GDM1 (cell line): ENCODE data around the gene KIF13A.
"Not testable (repeated sequence)": the region's sequence is repeated elsewhere in the genome, so short reads cannot be mapped to it uniquely, and the experiment has no call there.

Source experiments
- DNase-seq: peaks from one replicate; lab custom pipeline; 2025; lab: John Stamatoyannopoulos, UW

KIF13A gene

DNA sequence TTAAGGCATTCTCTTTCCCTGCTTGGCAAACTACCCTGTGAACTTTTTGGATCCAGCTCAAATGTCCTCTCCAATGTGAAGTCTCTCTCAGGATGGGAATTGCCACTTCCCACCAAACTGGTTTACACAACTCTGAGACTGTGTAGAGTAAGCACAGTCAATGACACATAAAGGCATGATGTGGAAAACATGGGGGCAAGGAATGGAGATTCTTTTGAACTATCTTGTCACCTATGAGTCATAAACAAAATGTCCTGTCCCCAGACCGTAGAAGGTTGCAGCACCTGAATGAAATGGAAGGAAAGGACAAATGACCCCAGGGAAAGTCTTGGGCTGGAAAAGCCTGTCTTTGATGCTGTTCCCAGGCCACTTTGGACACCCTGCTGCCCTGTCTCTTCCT is 11.0 kb upstream of the KIF13A start:
- no peak for DNase-seq

DNA sequence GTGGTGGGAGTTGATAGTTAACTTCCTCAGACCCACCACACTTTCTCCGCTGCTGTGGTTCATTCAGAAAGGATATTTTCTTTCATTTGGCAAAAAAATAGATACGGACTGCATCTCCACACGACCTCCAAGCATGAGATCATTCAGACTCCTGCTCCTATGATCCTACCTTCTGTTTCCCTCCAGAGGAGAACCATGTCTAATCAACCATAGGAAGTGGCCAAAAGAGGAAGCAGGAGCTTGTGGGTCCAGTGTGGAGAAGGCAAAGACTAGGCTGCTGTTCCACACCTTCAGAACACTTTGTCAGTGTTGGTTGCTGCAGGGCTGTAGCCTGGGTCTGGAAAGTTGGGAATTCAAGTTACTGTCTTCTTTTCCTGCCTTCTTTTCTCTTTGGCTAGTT is 10.6 kb upstream of the KIF13A start:
- DNase-seq = peak; percentile 43

DNA sequence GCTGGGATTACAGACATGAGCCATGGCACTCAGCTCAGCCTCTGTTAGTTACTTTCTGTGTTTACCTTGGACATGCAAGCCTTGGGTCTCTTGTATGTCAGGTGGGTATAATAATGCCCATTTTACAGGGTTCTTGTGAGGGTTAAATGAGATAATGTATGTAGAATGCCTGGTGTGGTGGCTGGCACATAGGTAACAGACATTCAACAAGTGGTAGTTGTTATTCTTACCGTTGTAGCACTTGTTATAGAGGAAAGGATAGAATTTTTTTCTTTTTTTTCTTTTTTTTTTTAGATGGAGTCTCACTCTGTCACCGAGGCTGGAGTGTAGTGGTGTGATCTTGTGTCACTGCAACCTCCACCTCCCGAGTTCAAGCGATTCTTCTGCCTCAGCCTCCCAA is 8.0 kb upstream of the KIF13A start:
- no peak for DNase-seq

DNA sequence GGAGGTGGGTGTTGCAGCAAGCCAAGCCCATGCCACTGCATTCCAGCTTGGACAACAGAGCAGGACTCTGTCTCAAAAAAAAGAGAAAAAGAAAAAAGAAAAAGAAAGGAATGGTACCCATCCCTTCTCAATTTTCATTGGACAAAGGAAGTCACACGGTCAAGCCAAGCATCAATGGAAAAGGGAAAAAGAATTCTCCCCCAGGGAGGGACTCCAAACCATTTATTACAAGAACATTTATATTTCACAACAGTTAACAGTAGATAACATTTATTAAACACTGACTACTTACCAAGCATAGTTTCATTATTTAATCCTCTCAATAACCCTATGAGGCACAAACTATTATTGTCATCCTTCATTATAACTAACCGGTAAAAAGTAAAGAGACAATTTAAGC is 6.6 kb upstream of the KIF13A start:
- no peak for DNase-seq

DNA sequence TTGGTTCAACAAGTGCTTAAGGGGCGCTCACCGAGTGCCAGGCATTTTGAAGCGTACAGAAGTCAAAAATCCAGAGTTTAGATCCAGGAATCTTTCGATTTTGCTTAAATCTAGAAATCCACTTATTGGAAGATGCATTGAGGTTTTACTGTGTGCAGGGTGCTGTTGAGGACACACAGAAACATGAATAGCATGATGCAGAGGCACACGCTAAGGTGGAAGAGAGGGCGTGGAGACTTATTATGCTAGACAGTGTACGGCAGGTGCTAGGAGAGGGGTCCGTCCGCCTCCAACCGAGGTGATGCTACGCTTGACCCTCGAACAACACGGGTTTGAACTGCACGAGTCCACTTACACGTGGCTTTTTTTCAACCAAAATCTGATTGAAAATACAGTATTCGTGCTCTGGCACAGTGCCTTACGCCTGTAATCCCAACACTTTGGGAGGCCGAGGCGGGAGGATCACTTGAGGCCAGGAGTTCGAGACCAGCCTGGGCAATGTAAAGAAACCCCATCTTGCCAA is 1.0 kb upstream of the KIF13A start:
- DNase-seq = no peak

DNA sequence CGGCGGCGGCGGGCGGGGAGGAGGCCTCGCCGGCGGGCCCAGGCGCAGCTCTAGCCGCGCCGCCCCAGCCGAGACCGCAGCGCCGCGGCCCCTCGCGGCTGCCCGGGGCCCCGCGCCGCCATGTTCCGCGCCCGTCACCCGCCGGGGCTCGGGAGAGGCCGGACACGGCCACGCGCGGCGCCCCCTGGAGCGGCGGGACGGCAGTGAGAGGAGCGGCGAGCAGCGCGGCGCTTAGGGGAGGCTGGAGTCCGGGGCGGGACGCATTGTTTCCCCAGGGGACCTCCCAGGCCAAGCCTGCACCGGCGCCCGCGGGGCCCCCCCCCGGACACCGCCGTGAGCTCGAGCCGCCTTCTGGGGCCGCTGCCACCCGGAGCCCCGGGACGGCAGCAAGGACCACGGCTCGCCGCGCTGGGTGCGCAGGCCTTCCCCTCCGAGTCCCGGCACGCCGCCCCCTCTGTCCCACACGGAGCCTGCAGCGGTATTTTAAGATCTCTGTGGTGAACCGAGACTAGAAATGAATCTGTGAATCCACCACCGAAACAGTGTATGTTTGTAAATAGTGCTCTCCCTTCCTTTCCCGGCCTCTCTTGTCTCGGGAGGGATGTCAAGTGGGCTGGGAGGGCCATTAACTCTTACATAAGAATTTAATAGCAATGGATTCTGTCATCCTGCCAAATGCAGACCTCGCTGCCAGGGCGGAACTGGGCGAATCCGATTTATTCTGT is 424 bp upstream of the KIF13A start:
- DNase-seq = peak; percentile 60

DNA sequence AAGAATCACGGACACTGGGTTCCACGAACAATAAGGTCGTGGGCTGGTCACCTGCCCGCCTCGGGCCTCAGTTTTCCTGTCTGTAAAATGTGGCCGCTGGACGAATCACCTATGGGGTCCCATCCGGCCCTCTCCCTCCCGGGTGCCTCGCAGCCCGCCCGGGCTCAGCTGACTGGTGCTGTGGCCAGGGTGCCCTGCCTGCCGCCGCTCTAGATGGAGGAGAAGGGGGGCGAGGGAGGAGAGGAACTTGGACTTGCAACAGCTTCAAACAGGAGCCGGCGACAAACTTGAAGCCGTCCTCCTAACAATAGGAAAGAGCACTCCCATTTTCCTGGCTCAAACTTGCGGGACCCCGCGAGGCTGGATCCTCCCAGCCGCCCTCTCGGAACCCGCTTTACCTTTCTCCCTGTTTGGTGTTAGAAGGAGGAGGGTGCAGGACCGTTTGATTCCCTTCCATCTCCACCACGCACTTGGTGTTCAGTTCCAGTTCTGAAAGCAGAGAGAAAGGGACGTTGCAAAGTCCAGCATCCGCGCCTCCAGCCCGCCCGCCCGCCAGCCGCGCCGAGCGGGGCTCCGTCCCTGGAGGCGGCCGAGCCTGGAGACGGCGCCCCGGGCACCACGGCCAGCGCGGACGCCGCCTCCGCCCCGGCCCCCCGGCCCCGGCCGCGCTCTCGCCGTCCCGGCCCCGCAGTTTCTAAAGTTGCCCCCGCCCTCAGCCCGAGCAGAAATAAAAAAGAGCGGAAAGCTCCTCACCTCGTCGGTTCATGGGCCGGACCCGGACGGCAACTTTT is 584 bp downstream of the KIF13A start:
- DNase-seq = peak; percentile 32

DNA sequence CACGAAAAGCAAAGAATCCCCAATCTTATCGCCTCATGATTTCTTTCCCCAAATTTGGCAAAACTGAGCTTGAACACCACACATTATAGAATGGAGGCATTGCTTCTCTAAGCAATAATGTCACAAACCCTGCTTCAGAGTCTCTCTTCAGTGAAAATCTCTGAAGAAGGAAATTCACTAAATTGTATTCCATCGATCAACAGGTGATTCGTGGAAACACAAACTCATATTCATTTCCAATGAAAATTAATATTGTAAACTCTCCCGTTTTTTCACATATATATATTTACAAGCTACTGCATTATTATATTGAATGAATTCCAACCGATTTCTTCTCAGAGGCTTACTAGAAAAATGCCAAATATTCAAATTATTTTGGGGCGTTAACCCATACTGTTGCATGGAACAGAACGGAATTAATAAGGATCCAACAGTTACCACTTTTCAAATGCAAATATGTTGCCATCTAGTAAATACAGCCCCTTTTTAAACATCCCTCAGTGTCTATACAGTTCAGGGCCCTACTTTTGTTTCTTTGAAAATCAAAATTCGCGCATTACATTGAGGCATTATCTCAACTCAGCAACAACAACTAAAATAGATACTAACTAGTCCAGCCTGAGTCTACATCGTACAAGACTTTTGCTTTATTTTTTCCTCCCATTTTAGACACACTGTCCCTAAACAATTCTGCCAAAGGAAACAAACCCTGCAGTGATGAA is 1.3 kb downstream of the KIF13A start:
- DNase-seq = no peak

DNA sequence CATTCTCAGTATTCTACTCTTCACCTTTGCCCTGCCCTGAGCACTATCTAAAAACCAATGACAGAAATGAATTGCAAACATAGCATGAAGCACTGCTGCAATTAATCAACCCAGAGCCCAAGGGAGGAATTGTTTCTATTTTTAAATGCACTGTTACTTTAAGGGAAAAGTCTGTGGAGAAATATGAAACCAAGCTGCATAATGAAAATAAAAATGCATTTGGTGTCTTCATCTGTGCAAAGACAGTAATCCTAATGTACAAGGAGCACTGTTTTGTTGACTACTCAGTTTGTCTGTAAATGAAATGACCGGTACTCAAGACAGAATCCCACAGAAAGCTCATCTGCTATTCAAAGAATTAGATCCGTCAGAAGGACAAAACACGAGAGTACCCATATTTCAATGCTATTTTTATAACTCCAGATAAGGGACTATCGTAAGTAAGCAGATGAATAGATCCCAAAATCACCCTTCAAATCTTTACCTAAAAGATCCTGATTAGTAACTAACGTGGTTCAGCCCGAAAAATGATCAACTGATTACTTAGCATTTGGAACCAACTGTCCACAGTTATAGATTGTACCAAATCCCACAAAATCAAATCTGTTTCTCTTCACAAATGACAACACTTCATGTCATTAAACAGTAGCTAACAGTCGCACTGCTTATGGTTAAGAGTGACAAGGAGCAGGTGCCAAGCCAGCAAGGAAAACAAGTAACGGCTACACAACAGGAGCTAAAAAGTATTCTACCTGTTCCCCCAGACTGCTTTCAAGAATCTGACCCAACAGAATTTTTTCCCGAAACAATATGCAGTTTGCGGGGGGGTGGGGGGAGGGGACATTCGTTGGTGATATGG is 2.4 kb downstream of the KIF13A start:
- no peak for DNase-seq

DNA sequence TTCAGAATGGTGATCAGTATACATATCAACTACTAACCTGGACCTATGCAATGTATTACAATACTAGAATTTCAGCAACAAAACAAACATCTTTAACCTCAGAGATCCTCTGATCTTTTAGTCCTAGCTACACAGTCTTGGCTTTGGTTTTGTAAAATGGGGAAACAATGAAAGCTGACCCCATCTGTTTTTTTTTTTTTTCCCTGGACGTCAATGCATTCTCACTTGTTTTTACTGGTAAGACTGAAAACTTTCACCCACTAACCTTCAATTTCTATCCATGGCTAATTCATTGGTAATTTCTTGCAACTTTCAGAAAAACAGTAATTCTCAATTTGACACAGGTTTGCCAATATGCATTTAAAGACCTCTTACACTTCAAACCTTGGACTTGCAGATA is 3.0 kb downstream of the KIF13A start:
- DNase-seq = no peak

DNA sequence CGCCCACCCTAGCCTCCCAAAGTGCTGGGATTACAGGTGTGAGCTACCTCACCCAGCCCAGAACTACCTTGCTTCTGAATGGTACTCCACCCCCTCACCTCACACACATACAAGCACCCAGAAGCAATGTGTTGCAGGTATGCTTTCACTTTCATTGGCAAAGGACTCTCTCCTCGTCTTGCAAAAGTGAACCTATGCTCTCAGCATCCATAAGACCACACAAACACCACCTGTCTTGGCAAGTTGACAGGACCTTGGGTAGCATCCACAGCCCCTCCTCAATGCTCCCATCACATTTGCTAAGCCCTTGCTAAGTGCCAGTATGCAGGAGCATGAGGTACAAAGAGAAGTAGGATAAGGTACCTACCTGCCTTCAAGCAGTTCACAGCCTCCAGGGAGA is 3.7 kb downstream of the KIF13A start:
- DNase-seq = no peak

DNA sequence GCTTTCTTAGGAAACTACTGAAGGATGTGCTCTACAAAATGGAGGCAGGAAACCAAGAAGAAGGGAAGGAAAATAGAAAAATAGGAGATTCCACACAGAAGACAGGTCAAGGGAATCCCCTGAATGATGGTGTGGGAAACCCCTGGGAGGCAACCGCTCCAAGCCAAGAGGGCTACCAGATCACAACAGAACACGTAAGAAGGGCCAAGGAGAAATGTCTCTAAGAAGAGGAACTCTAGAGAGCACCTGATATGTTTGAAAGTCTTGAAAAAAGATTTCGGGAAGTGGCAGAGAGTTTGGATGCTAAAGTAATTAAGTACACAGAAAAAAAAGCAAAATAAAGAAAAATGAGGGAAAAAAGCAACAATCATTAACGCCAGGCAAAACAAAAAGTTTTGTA is 7.1 kb downstream of the KIF13A start:
- DNase-seq = no peak

DNA sequence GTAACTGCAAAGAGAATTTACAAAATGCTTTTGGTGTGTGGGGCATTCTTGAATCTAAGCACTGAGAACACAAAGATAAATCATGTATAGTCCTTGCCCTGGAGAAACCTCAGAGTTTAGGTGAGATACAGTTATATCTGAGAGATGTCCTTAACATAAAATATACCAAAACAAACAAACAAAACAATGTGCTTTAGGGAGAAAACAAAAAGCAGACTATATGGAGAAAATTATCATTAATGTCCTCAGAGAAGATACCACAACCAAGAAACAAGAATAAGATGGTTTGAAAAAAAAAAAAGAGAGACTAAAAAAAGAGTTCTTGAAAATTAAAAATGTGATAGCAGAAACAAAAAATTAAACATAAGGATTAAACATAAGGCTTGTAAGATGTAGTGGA is 8.0 kb downstream of the KIF13A start:
- no peak for DNase-seq

DNA sequence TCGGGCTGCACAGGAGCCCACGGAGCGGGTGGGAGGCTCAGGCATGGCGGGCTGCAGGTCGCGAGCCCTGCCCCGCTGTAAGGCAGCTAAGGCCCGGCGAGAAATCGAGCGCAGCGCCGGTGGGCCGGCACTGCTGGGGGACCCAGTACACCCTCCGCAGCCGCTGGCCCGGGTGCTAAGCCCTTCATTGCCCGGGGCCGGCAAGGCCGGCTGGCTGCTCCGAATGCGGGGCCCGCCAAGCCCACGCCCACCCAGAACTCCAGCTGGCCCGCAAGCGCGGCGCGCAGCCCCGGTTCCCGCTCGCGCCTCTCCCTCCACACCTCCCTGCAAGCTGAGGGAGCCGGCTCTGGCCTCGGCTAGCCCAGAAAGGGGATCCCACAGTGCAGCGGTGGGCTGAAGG is 11.2 kb downstream of the KIF13A start:
- DNase-seq = not testable (repeated sequence)

DNA sequence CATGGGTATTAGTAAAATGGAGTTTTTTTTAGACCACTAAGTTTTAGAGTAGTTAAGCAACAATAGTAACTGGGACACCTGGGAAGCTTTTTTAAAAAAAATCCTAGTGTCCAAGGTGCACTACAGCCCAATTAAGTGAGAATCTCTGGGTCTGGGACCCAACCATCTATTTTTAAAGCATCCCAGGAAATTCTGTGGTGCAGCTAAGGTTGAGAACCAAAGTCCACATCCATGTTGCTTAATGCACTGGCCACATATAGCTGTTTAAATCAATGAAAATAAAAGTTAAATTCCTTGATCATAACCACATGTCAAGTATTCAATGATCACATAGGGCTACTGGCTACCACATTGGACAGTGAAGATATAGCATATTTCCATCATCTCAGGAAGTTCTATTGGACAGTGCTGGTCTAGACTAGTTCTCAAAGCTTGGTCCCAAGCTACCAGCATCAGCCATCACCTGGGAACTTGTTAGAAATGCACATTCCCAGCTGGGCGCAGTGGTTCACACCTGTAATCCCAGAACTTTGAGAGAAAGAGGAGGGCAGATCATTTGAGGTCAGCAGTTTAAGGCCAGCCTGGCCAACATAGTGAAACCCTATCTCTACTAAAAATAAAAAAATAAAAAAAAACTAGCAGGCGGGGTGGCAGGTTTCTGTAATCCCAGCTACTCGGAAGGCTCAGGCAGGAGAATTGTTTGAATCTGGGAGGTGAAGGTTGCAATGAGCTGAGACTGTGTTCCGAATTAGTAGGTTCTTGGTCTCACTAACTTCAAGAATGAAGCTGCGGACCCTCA is 12.7 kb downstream of the KIF13A start:
- DNase-seq = no peak

DNA sequence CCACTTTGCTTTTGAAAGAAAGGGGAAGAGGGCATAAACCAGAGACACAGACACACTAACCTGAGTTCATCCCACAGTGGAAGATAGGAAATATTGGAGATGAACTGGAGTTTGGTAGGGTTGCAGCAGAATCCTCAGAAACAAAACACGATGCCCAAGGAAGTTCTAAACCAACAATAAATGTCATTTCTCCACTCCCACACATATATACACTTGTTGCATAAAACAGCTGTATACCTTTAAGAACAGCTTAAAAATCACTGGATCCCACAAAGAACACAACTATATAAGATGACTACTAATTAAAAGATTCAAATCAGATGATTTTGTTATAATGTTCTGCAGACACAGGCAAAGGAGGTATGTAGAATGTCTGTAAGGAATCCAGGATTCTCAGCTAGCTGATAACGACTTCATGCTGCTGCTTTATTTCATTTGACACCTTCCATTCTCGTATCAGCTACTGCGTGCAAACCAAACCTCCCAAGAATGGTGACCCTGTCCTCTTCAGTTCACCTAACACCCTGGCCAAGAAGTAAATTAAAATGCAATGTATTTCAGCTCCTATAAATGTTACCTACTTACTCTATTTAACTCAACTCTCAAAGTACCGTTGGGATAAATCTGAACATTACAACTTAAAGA is 14.3 kb downstream of the KIF13A start:
- no peak for DNase-seq

DNA sequence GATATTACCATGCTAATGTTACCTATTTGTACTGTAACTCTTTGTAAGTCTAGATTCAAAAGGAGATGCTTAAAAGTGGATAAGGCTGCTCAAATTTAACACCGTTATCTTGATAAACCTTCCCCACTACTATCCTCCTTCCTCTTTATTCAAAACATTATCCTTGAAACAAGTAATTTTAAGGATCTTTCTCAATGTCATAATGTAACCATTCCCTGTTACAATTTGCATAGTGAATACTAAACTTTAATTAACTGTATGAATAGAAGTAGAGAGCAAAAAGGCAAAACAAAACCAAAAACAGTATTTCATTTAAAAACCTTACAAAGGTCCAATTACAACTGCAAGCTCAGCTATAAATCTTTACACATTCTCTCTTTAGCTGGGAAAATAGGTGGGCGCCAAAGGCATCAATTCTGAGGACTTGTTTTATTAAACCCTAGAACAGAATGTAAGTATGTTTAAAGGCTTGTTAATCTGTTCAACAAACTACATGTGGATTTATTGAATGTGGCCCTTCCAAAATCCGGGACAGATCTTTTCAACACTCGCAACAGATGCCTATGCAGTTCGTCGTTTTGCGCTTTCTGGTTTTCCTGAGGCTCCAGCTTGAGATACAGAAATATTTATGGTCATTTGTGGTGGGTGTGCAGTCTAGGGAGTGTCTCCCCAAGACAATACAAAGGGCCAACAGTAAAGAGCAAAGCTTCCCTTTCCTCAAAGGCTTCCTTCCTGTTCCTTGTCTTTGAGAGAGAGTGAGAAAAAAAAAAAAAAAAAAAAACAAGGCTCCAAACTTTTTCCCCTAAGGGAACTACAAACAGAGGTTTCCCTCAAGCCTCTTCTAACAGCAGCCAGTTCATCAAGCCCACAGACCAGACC is 15.1 kb downstream of the KIF13A start:
- no peak for DNase-seq

DNA sequence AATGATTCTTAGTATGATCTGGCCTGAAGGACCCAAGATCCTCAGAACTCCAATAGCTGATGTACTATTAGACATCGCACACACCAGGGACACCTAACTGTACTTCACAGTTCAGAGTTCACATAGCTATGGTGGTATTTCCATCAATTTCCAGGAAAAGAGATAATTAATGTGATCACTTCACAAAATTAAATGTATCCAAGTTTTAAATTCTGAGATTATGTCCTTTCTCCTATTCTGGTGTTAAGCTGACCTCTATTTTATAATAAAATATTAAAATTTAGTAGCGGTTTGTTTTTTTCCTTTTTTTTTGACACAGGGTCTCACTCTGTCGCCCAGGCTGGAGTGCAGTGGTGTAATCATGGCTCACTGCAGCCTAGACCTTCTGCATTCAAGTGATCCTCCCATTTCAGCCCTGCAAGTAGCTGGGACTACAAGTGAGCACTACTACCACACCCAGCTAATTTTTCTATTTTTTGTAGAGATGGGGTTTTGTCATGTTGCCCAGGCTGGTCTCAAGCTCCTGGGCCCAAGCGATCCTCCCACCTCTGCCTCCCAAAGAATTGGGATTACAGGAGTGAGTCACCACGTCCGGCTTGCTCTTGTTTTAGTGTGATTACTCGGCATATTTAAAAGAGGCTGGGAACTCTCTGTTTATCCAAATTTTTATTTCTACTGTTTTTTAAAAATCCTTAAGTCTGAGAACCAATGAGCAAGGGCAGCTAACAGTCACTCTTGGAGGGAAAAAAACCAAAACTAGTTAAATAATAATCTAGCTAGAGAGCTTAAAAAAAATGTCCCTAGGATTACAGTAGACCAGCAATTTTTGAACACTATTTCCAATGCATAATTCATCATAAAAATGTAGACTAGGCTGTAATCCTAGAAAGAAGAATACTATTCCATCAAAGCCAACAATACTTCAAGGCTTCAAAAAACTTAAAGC is 16.0 kb downstream of the KIF13A start:
- DNase-seq = no peak
